HCT116 (cell line): ENCODE measurements around the gene EGFLAM. TPM values are rescaled to one million over a fixed set of nuclear protein-coding genes. Genes with fewer than 3 reads are reported as not detected.

Experiments used
- ATAC-seq: fragments of 200-7000 bp; cut with Tn5 transposase; 2 replicates; pipeline ENCODE4 v1.9.1; 2020; ENCODE audit warnings: mild to moderate bottlenecking, moderate library complexity
- BruUV-seq: library from RNA; stranded (reverse); fragments of 400-500 nt; replicated peaks from 2 replicates; lab custom pipeline; 2021; lab: Mats Ljungman, UMichigan
- CTCF ChIA-PET: fragments of 300-600 bp; sonication (Branson Sonifier 250); formaldehyde crosslinking; loops from one replicate; lab custom pipeline; 2021; ENCODE audit warnings: antibody characterized with exemption; lab: Charles Lee
- POLR2A ChIA-PET: fragments of 300-600, 350-600 bp; sonication (Branson Sonifier 250); formaldehyde crosslinking; loops from one replicate; lab custom pipeline; 2021; ENCODE audit warnings: antibody characterized with exemption; lab: Charles Lee
- RAD21 ChIA-PET, 2 experiments: fragments of 300-600 bp; sonication (Branson Sonifier 250); formaldehyde crosslinking; loops; one replicate each; lab custom pipeline; 2023; ENCODE audit warnings: low total read pairs in 2 of 2; ENCODE audit not compliant: uncharacterized antibody in 2 of 2, unreplicated experiment in 2 of 2, low non-redundant PET in 1 of 2; lab: Charles Lee
- DNase-seq: peaks from one replicate; pipeline ENCODE4 v3.0.0-alpha.2; 2010; ENCODE audit warnings: low read depth, low spot score
- H2AFZ ChIP-seq: fragments of 200-600 bp; shearing (Covaris generic), sonication (generic); 2 replicates; pipeline ENCODE4 v1.6.1; 2017; ENCODE audit warnings: low read depth, mixed run types, mixed read lengths, antibody characterized with exemption, low read length; ENCODE audit not compliant: poor library complexity, severe bottlenecking
- H3K27ac ChIP-seq: 2 replicates; pipeline ENCODE4 v1.5.1; 2012; ENCODE audit warnings: low read depth, low read length
- H3K27me3 ChIP-seq: fragments of 200-600 bp; sonication (generic); 2 replicates; pipeline ENCODE4 v1.6.1; 2016; ENCODE audit warnings: mixed run types, low read length, mixed read lengths; ENCODE audit not compliant: insufficient read depth
- H3K36me3 ChIP-seq, 2 experiments: fragments of 200-500 bp in 1 of 2; fragments of 200-600 bp in 1 of 2; sonication (Bioruptor generic) in 1 of 2; sonication (generic) in 1 of 2; 2 replicates each; pipeline versions ENCODE4 v1.5.1 to v1.6.1; 2014 to 2016; ENCODE audit warnings: low read length in 2 of 2, inconsistent platforms in 1 of 2, mixed read lengths in 1 of 2, mixed run types in 1 of 2; ENCODE audit not compliant: insufficient read depth in 2 of 2, control insufficient read depth in 1 of 2
- H3K4me1 ChIP-seq, 2 experiments: fragments of 200-600 bp in 1 of 2; sonication (generic) in 1 of 2; 2 replicates each; pipeline versions ENCODE4 v1.5.1 to v1.6.1; 2012 to 2017; ENCODE audit warnings: low read length in 2 of 2, inconsistent platforms in 1 of 2, mild to moderate bottlenecking in 1 of 2, mixed read lengths in 1 of 2, mixed run types in 1 of 2, moderate library complexity in 1 of 2; ENCODE audit not compliant: insufficient read depth in 2 of 2, control insufficient read depth in 1 of 2
- H3K4me2 ChIP-seq: fragments of 200-600 bp; sonication (generic); 2 replicates; pipeline ENCODE4 v1.6.1; 2017; ENCODE audit warnings: mixed run types, low read length, mixed read lengths
- H3K4me3 ChIP-seq, 2 experiments: fragments of 200-600 bp in 1 of 2; sonication (generic) in 1 of 2; replicated peaks in 1 of 2; 2 replicates each; pipeline ENCODE4 v1.5.1; 2011 to 2016; ENCODE audit warnings: low read length in 2 of 2, control low read depth in 1 of 2, low read depth in 1 of 2, mild to moderate bottlenecking in 1 of 2, mixed read lengths in 1 of 2, mixed run types in 1 of 2
- H3K79me2 ChIP-seq: fragments of 200-600 bp; sonication (generic); 2 replicates; pipeline ENCODE4 v1.6.1; 2017; ENCODE audit warnings: mild to moderate bottlenecking, mixed run types, low read length, moderate library complexity, mixed read lengths; ENCODE audit not compliant: insufficient read depth
- H3K9ac ChIP-seq: fragments of 200-600 bp; sonication (generic); 2 replicates; pipeline ENCODE4 v1.6.1; 2016; ENCODE audit warnings: low read length, mixed read lengths
- H3K9me2 ChIP-seq: fragments of 200-600 bp; sonication (generic), shearing (Covaris generic); 2 replicates; pipeline ENCODE4 v1.6.1; 2017; ENCODE audit warnings: mixed run types, mild to moderate bottlenecking, moderate library complexity; ENCODE audit not compliant: insufficient read depth
- H3K9me3 ChIP-seq, 2 experiments: fragments of 200-500 bp in 1 of 2; fragments of 200-600 bp in 1 of 2; sonication (Bioruptor generic) in 1 of 2; sonication (generic) in 1 of 2; 2 replicates each; pipeline ENCODE4 v1.6.1; 2014 to 2017; ENCODE audit warnings: low read length in 2 of 2, mixed read lengths in 2 of 2, inconsistent platforms in 1 of 2, low read depth in 1 of 2, mild to moderate bottlenecking in 1 of 2, mixed run types in 1 of 2, moderate library complexity in 1 of 2; ENCODE audit not compliant: control insufficient read depth in 1 of 2, insufficient read depth in 1 of 2
- H4K20me1 ChIP-seq: fragments of 200-600 bp; sonication (generic), shearing (Covaris generic); 2 replicates; pipeline ENCODE4 v1.6.1; 2017; ENCODE audit warnings: mixed run types, mild to moderate bottlenecking, moderate library complexity; ENCODE audit not compliant: insufficient read depth
- ATF3 ChIP-seq: IDR thresholded peaks from 2 replicates; pipeline ENCODE4 v1.6.1; 2012
- CBX3 ChIP-seq: IDR thresholded peaks from 2 replicates; pipeline ENCODE4 v1.6.1; 2012; ENCODE audit warnings: low read depth
- CEBPB ChIP-seq: IDR thresholded peaks from 2 replicates; pipeline ENCODE4 v1.6.1; 2012; ENCODE audit warnings: low read depth
- CTCF ChIP-seq, 3 experiments: fragments of 200-600 bp in 1 of 3; sonication (generic) in 1 of 3; IDR thresholded peaks in 2 of 3; conservative IDR thresholded peaks in 1 of 3; 2 replicates each; pipeline ENCODE4 v1.5.1; 2012 to 2017; ENCODE audit warnings: low read depth in 2 of 3, low read length in 2 of 3, antibody characterized with exemption in 1 of 3, borderline replicate concordance in 1 of 3, control low read depth in 1 of 3, mild to moderate bottlenecking in 1 of 3, mixed read lengths in 1 of 3, mixed run types in 1 of 3, moderate library complexity in 1 of 3; ENCODE audit not compliant: insufficient read depth in 1 of 3
- EGR1 ChIP-seq: IDR thresholded peaks from 2 replicates; pipeline ENCODE4 v1.6.1; 2012; ENCODE audit warnings: low read depth
- ELF1 ChIP-seq: IDR thresholded peaks from 2 replicates; pipeline ENCODE4 v1.6.1; 2012; ENCODE audit warnings: low read depth, borderline replicate concordance
- EZH2phosphoT487 ChIP-seq: fragments of 200-600 bp; IDR thresholded peaks from 2 replicates; pipeline ENCODE4 v1.6.1; 2018; ENCODE audit warnings: antibody characterized with exemption, borderline replicate concordance
- FOSL1 ChIP-seq: IDR thresholded peaks from 2 replicates; pipeline ENCODE4 v1.6.1; 2012; ENCODE audit warnings: low read depth
- JUND ChIP-seq: IDR thresholded peaks from 2 replicates; pipeline ENCODE4 v1.6.1; 2012
- MAX ChIP-seq: IDR thresholded peaks from 2 replicates; pipeline ENCODE4 v1.6.1; 2012
- POLR2A ChIP-seq: IDR thresholded peaks from 2 replicates; pipeline ENCODE4 v1.7.0; 2011; ENCODE audit warnings: borderline replicate concordance; ENCODE audit not compliant: insufficient read depth, insufficient read length; ENCODE audit errors: extremely low read depth
- POLR2AphosphoS5 ChIP-seq: IDR thresholded peaks from 2 replicates; pipeline ENCODE4 v1.6.1; 2011; ENCODE audit warnings: mild to moderate bottlenecking, low read depth, low read length, moderate library complexity
- RAD21 ChIP-seq: IDR thresholded peaks from 2 replicates; pipeline ENCODE4 v1.6.1; 2012; ENCODE audit warnings: low read depth, mild to moderate bottlenecking
- REST ChIP-seq: IDR thresholded peaks from 2 replicates; pipeline ENCODE4 v1.6.1; 2012; ENCODE audit warnings: low read depth
- SIN3A ChIP-seq: IDR thresholded peaks from 2 replicates; pipeline ENCODE4 v1.6.1; 2012; ENCODE audit warnings: low read depth
- SRF ChIP-seq: IDR thresholded peaks from 2 replicates; pipeline ENCODE4 v1.6.1; 2012; ENCODE audit warnings: low read depth
- TCF7L2 ChIP-seq: IDR thresholded peaks from 2 replicates; pipeline ENCODE4 v1.7.0; 2011; ENCODE audit warnings: borderline replicate concordance, inconsistent platforms; ENCODE audit not compliant: insufficient read depth, insufficient read length; ENCODE audit errors: extremely low read depth
- ZFX ChIP-seq: fragments of 450-650 bp; IDR thresholded peaks from 2 replicates; pipeline ENCODE4 v1.6.1; 2017
- ZNF274 ChIP-seq: fragments of 200-500 bp; sonication (Bioruptor generic); IDR thresholded peaks from 2 replicates; pipeline ENCODE4 v1.6.1; 2014; ENCODE audit warnings: mild to moderate bottlenecking, low read depth, low read length, inconsistent platforms
- intact Hi-C: fragments of 100-400 bp; cut with micrococcal nuclease; formaldehyde crosslinking; loops from 2 replicates; pipeline ENCODE4 v1.10.0; 2022
- total RNA-seq: library from RNA; stranded (reverse); gene quantifications from one replicate; pipeline ENCODE4 v1.2.1, GENCODE V29; 2021; ENCODE audit not compliant: unreplicated experiment

The EGFLAM gene
- total RNA-seq, 1 experiment from 2014 or later = not detected

- Histone ChIP-seq H3K27ac (no peak overlapping the region), H2AFZ (peak overlapping the region; percentile 56), H3K9ac (no peak overlapping the region), H3K79me2 (no peaks in the 10 kb centered on the region)
- POLR2A ChIA-PET = interaction anchor here (1.1 kb wide), 1 partner anchor 427 kb away, joined by 3 read pairs; no protein-coding TSS in a partner anchor
- TF ChIP-seq REST (no peak), CTCF (IDR thresholded peaks at IDR 0.05 in 2 of 3, conservative IDR thresholded peaks at IDR 0.05 in 1 of 3; ENCODE audit: borderline replicate concordance in 1 of 3, insufficient read depth in 1 of 3, low read depth in 2 of 3, low read length in 2 of 3) (peak; percentile 64 to 86 (median 84); a peak in 5 of 6 replicates), MAX (no peak), SIN3A (no peak), POLR2AphosphoS5 (no peak), CEBPB (peak; percentile 74), ELF1 (no peak), POLR2A (no peak), EZH2phosphoT487 (no peak), ZFX (no peak), ATF3 (no peak), TCF7L2 (peak; percentile 47), RAD21 (peak; percentile 76), ZNF274 (no peak), EGR1 (no peak), FOSL1 (no peak), CBX3 (0 out of 2 replicates have a peak, but pooled peaks have one; percentile 9), SRF (no peak), JUND (no peak)
- TF ChIP-seq, all 23 proteins: peak for 5
- RAD21 ChIA-PET = interaction anchor here (0.6 to 1.7 kb wide), 5 partner anchors 31 to 427 kb away, joined by 3 to 6 read pairs (median 4); no protein-coding TSS in a partner anchor
- H3K4me1 ChIP-seq = no peaks in the 10 kb centered on the region
- no peak overlapping the region for H3K4me2 ChIP-seq
- no peaks in the 10 kb centered on the region for H4K20me1 ChIP-seq
- intact Hi-C loops = loop anchor here (1.0 to 2.0 kb wide), 3 partner anchors 21 to 426 kb away; no protein-coding TSS in a partner anchor
- H3K27me3 ChIP-seq = peaks cover 20% of the 10 kb centered on the region; the same call in 1 of the 2 replicates
- H3K9me3 ChIP-seq = no peaks in the 10 kb centered on the region
- no peaks in the 10 kb centered on the region for H3K36me3 ChIP-seq
- no TSS peak for BruUV-seq
- no peaks in the 10 kb centered on the region for H3K9me2 ChIP-seq
- peak; percentile 80 for DNase-seq
- H3K4me3 ChIP-seq = no peak overlapping the region
- CTCF ChIA-PET = interaction anchor here (0.6 to 3.4 kb wide), 20 partner anchors 9 to 427 kb away, joined by 3 to 28 read pairs (median 6); no protein-coding TSS in a partner anchor
- ATAC-seq = peak; percentile 100
Measured at GRCh38 chr5:38382898-38383297, 124.5 kb downstream of the EGFLAM start.
